ENCODE results near the gene SNRPA1. TPM values are rescaled to one million over a fixed set of nuclear protein-coding genes. Genes with fewer than 3 reads are reported as not detected.

SNRPA1 gene
- total and polyA plus RNA-seq, 9 of the 15 experiments (the other 6 are each of a cell fraction or from before 2014, with no cell fraction given): 62.7 to 245 (median 189) TPM

DNA sequence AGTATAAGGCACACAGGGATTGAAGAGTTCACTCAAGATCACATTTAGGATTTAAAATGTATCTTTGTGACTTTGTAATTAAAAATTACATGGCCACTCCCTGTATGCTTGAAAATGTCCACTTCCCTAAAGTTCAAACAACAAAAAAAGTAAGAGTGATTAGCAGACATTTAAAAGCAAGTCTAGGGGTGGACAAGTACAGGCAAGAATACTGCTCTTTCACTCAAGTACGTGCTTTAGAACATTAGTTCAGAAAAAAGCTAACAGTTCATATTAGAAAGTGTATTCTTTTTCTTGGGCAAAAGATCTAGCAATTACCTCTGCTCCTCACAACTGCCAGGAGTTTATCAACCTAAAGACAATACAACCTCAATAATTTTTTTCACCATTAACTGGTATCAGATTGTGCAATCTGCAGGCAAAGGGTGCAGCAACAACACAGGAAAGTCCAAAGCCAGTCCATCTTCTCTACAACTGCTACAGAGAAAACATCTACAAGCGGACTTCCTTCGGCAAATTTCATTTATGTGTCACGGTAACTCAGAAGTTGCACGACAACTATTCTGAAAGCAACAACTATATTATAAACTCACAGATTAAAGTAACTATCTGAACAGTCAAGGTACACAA lies 61.3 kb downstream of the SNRPA1 start:
- no TSS peak for BruUV-seq (replicated peaks)
- ChIA-PET POLR2A (no interaction called here), CTCF (ENCODE audit: low intra/inter-chr PET ratio) (no interaction called here)
- 85% methylated on average over 5 of the region's 5 CpGs for WGBS (ENCODE audit: insufficient coverage, low coverage, missing lambda C conversion rate)
- Histone ChIP-seq H3K4me1 (replicated peaks in 1 of 2; ENCODE audit: control insufficient read depth in 2 of 2, insufficient read depth in 2 of 2, low read length in 2 of 2) (no peaks in the 10 kb centered on the region; a peak in 1 of 5 replicates), H3K36me3 (ENCODE audit: control insufficient read depth, insufficient read depth, low read length) (peaks cover 16% of the 10 kb centered on the region; the same call in 2 of the 3 replicates), H3K9me1 (ENCODE audit: control insufficient read depth, insufficient read depth, low read length) (no peaks in the 10 kb centered on the region), H3K27me3 (ENCODE audit: control insufficient read depth in 2 of 2, insufficient read depth in 2 of 2, low read length in 2 of 2) (no peaks in the 10 kb centered on the region), H3K9ac (ENCODE audit: insufficient read depth in 1 of 2, low read depth in 2 of 2, low read length in 2 of 2) (no peak overlapping the region), H3K9me3 (replicated peaks; ENCODE audit: control insufficient read depth, insufficient read depth, low read depth, low read length) (no peaks in the 10 kb centered on the region; the same call in 1 of the 2 replicates), H2AFZ (ENCODE audit: low read depth, low read length) (no peak overlapping the region), H3K27ac (ENCODE audit: extremely low read depth, low read depth, low read length) (no peak overlapping the region), H3K4me2 (ENCODE audit: insufficient read depth, low read length) (no peak overlapping the region), H4K20me1 (replicated peaks; ENCODE audit: control insufficient read depth, insufficient read depth, low read length) (no peaks in the 10 kb centered on the region), H3K79me2 (ENCODE audit: control insufficient read depth, insufficient read depth, low read length) (peaks cover 47% of the 10 kb centered on the region), H3K4me3 (no peak overlapping the region)
- intact Hi-C loops (cut with micrococcal nuclease) (no loop called here), in situ Hi-C loops (cut with MboI) (no loop called here)
- FAIRE-seq (no peak), ATAC-seq (no peak), DNase-seq (ENCODE audit: extremely low read depth in 1 of 4, low spot score in 3 of 4) (no peak)
- TF ChIP-seq, protein P1, sequence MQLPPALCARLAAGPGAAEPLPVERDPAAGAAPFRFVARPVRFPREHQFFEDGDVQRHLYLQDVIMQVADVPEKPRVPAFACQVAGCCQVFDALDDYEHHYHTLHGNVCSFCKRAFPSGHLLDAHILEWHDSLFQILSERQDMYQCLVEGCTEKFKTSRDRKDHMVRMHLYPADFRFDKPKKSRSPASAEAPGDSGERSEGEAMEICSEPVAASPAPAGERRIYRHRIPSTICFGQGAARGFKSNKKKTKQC (CRISPR knock-in tag; IDR thresholded peaks at IDR 0.05): no peak
- no peak for TF ChIP-seq ARHGAP35 (IDR thresholded peaks at IDR 0.05; ENCODE audit: partially characterized antibody)
- TF ChIP-seq ZNF740 (CRISPR knock-in tag; IDR thresholded peaks at IDR 0.05): no peak
- TF ChIP-seq ZNF740 (tag; IDR thresholded peaks at IDR 0.05): no peak
- no peak for TF ChIP-seq HDAC1 (IDR thresholded peaks at IDR 0.05)
- TF ChIP-seq ZBED1 (IDR thresholded peaks at IDR 0.05): no peak
- no peak for TF ChIP-seq HEY1 (CRISPR knock-in tag; IDR thresholded peaks at IDR 0.05; ENCODE audit: borderline replicate concordance)
- TF ChIP-seq PHF8 (IDR thresholded peaks at IDR 0.05; ENCODE audit: borderline replicate concordance, low read length): no peak
- no peak for TF ChIP-seq TBP (optimal IDR thresholded peaks at IDR 0.05; ENCODE audit: low read depth, low read length)
- no peak for TF ChIP-seq CHCHD3 (CRISPR knock-in tag; IDR thresholded peaks at IDR 0.05)
- no peak for TF ChIP-seq ZBTB34 (CRISPR knock-in tag; IDR thresholded peaks at IDR 0.05)
- no peak for TF ChIP-seq CREB1 (IDR thresholded peaks at IDR 0.05)
- TF ChIP-seq CREB1 (CRISPR knock-in tag; IDR thresholded peaks at IDR 0.05): no peak

Measured in K562 (cell line).